Measurements from ENCODE around the gene LRG1.
A peak's percentile ranks its signal among the peaks of the same experiment; 100 is the strongest.

LRG1 gene

GRCh38 chr19:4524808-4525562 lies 14.9 kb downstream of the LRG1 start:
- no peak overlapping the region for H3K4me3 ChIP-seq (ENCODE audit: low read depth, low read length)
- no peak for DNase-seq (ENCODE audit: low read depth)
- peak; percentile 66 for TF ChIP-seq CTCF (IDR thresholded peaks at IDR 0.05; ENCODE audit: control insufficient read depth, extremely low read depth, insufficient read depth)

GRCh38 chr19:4523306-4524110 lies 16.3 kb downstream of the LRG1 start:
- peak; percentile 68 for TF ChIP-seq CTCF (IDR thresholded peaks at IDR 0.05; ENCODE audit: control insufficient read depth, extremely low read depth, insufficient read depth)
- no peak overlapping the region for H3K4me3 ChIP-seq (ENCODE audit: low read depth, low read length)
- no peak for DNase-seq (ENCODE audit: low read depth)

- DNase-seq (ENCODE audit: low read depth): no peak
- TF ChIP-seq CTCF (IDR thresholded peaks at IDR 0.05; ENCODE audit: control insufficient read depth, extremely low read depth, insufficient read depth): no peak
These were observed 17.4 kb downstream of the LRG1 start for GRCh38 chr19:4522291-4523002.

GRCh38 chr19:4521888-4522242 lies 18.0 kb downstream of the LRG1 start:
- TF ChIP-seq CTCF (IDR thresholded peaks at IDR 0.05; ENCODE audit: control insufficient read depth, extremely low read depth, insufficient read depth): no peak
- DNase-seq (ENCODE audit: low read depth): no peak

More at GRCh38 chr19:4522291-4523002, 17.4 kb downstream of the LRG1 start:
- no peak overlapping the region for H3K4me3 ChIP-seq (ENCODE audit: low read depth, low read length)

GRCh38 chr19:4521170-4521887 lies 18.5 kb downstream of the LRG1 start:
- no peak for TF ChIP-seq CTCF (IDR thresholded peaks at IDR 0.05; ENCODE audit: control insufficient read depth, extremely low read depth, insufficient read depth)
- no peak overlapping the region for H3K4me3 ChIP-seq (ENCODE audit: low read depth, low read length)
- no peak for DNase-seq (ENCODE audit: low read depth)

More at GRCh38 chr19:4521888-4522242, 18.0 kb downstream of the LRG1 start:
- H3K4me3 ChIP-seq (ENCODE audit: low read depth, low read length): no peak overlapping the region

GRCh38 chr19:4519521-4520277 lies 20.1 kb downstream of the LRG1 start:
- DNase-seq (ENCODE audit: low read depth): no peak
- H3K4me3 ChIP-seq (ENCODE audit: low read depth, low read length): no peak overlapping the region
- TF ChIP-seq CTCF (IDR thresholded peaks at IDR 0.05; ENCODE audit: control insufficient read depth, extremely low read depth, insufficient read depth): no peak

Data from LNCaP clone FGC (cell line).